HepG2 (cell line): Measurements from ENCODE around the gene TM4SF20. TPM values are rescaled to one million over a fixed set of nuclear protein-coding genes. Genes with fewer than 3 reads are reported as not detected.
A peak's percentile ranks its signal among the peaks of the same experiment; 100 is the strongest.

Experiments used
- BCL6 ChIP-seq: IDR thresholded peaks from 2 replicates; pipeline ENCODE4 v1.6.1; 2016; ENCODE audit warnings: missing genetic modification reagents, missing compliant biosample characterization
- BHLHE40 ChIP-seq: IDR thresholded peaks from 2 replicates; pipeline ENCODE4 v1.6.1; 2011; ENCODE audit warnings: low read length, improper control_type of control experiment
- CENPT ChIP-seq: sonication (generic); formaldehyde crosslinking; IDR thresholded peaks from 2 replicates; pipeline ENCODE4 v1.8.0; 2022; ENCODE audit warnings: low read depth, mild to moderate bottlenecking, moderate library complexity, missing genetic modification reagents
- EZH2 ChIP-seq: conservative IDR thresholded peaks from 2 replicates; pipeline ENCODE4 v1.6.1; 2012; ENCODE audit warnings: mild to moderate bottlenecking, low read depth, low read length, moderate library complexity
- GTF2F1 ChIP-seq: fragments of 150-350 bp; IDR thresholded peaks from 2 replicates; pipeline ENCODE4 v1.6.1; 2014; ENCODE audit warnings: low read length
- HNF4G ChIP-seq, 2 experiments: sonication (generic) in 1 of 2; formaldehyde crosslinking in 1 of 2; IDR thresholded peaks; 2 replicates each; pipeline versions ENCODE4 v1.4.0 to v1.6.1; 2011 to 2020; ENCODE audit warnings: borderline replicate concordance in 2 of 2, low read depth in 2 of 2, mild to moderate bottlenecking in 2 of 2, low read length in 1 of 2, missing genetic modification reagents in 1 of 2, moderate library complexity in 1 of 2
- IKZF5 ChIP-seq: IDR thresholded peaks from 2 replicates; pipeline ENCODE4 v1.6.1; 2018; ENCODE audit warnings: missing genetic modification reagents, mild to moderate bottlenecking, missing compliant biosample characterization
- IRF9 ChIP-seq: sonication (generic); formaldehyde crosslinking; IDR thresholded peaks from 2 replicates; pipeline ENCODE4 v1.8.0; 2022; ENCODE audit warnings: missing genetic modification reagents, mild to moderate bottlenecking, borderline replicate concordance
- MBD4 ChIP-seq: IDR thresholded peaks from 2 replicates; pipeline ENCODE4 v1.6.1; 2012; ENCODE audit warnings: low read length, inconsistent platforms, borderline replicate concordance
- MTF2 ChIP-seq: sonication (generic); formaldehyde crosslinking; IDR thresholded peaks from 2 replicates; pipeline ENCODE4 v1.5.0; 2020; ENCODE audit warnings: missing genetic modification reagents, borderline replicate concordance
- NCOA1 ChIP-seq: sonication (generic); formaldehyde crosslinking; IDR thresholded peaks from 2 replicates; pipeline ENCODE4 v1.9.0; 2021; ENCODE audit warnings: missing genetic modification reagents
- SMAD9 ChIP-seq: sonication (generic); formaldehyde crosslinking; IDR thresholded peaks from 2 replicates; pipeline ENCODE4 v1.5.1; 2020; ENCODE audit warnings: mild to moderate bottlenecking, missing genetic modification reagents
- SOX13 ChIP-seq, 3 experiments: fragments of 450-650 bp in 1 of 3; sonication (generic) in 1 of 3; formaldehyde crosslinking in 1 of 3; IDR thresholded peaks in 2 of 3; conservative IDR thresholded peaks in 1 of 3; 2 replicates each; pipeline versions ENCODE4 v1.5.0 to v1.6.1; 2016 to 2020; ENCODE audit warnings: antibody characterized with exemption in 1 of 3, mild to moderate bottlenecking in 1 of 3, missing compliant biosample characterization in 1 of 3, missing genetic modification reagents in 1 of 3, moderate library complexity in 1 of 3
- SRSF4 ChIP-seq: fragments of 200-400 bp; formaldehyde crosslinking; IDR thresholded peaks from one replicate; pipeline ENCODE4 v1.6.1; 2018; ENCODE audit warnings: mild to moderate bottlenecking, low read depth, low read length, moderate library complexity; ENCODE audit not compliant: poor library complexity, severe bottlenecking
- THYN1 ChIP-seq: sonication (generic); formaldehyde crosslinking; IDR thresholded peaks from 2 replicates; pipeline ENCODE4 v1.8.1; 2023; ENCODE audit warnings: low read depth, mild to moderate bottlenecking, moderate library complexity, missing genetic modification reagents, borderline replicate concordance
- ZNF207 ChIP-seq: fragments of 450-650 bp; IDR thresholded peaks from 2 replicates; pipeline ENCODE4 v1.6.1; 2016; ENCODE audit warnings: antibody characterized with exemption, borderline replicate concordance
- ZNF496 ChIP-seq: sonication (generic); formaldehyde crosslinking; IDR thresholded peaks from 2 replicates; pipeline ENCODE4 v1.8.1; 2023; ENCODE audit warnings: mild to moderate bottlenecking, moderate library complexity, missing genetic modification reagents; ENCODE audit not compliant: insufficient replicate concordance
- ZNF556 ChIP-seq: sonication (generic); formaldehyde crosslinking; IDR thresholded peaks from 2 replicates; pipeline ENCODE4 v1.4.0; 2020; ENCODE audit warnings: mild to moderate bottlenecking, missing genetic modification reagents, borderline replicate concordance
- ZNF558 ChIP-seq: sonication (generic); formaldehyde crosslinking; IDR thresholded peaks from 2 replicates; pipeline ENCODE4 v1.9.0; 2022; ENCODE audit warnings: mild to moderate bottlenecking, missing genetic modification reagents, borderline replicate concordance
- polyA plus RNA-seq, 8 experiments: library from polyadenylated mRNA; depleted of rRNA in 3 of 8; stranded (reverse) in 7 of 8; unstranded in 1 of 8; fragments of >200 nt; fragmentation: Illumina TruSeq in 4 of 8; extraction: Trizol in 4 of 8; gene quantifications; 2 replicates each; pipeline versions ENCODE4 v1.2.1 to v1.2.3, GENCODE V29; 2011 to 2016; ENCODE audit warnings: low read depth in 4 of 8, missing spikeins in 1 of 8, mixed read lengths in 1 of 8; ENCODE audit not compliant: insufficient read depth in 1 of 8
- total RNA-seq, 5 experiments: library from RNA; depleted of rRNA; stranded (reverse); fragments of >200 nt; fragmentation: Illumina TruSeq; extraction: Trizol; gene quantifications; 2 replicates each; pipeline ENCODE4 v1.2.3, GENCODE V29; 2016; ENCODE audit warnings: low read depth in 1 of 5
- TF ChIP-seq, protein P1 (sequence below): sonication (generic); formaldehyde crosslinking; IDR thresholded peaks from 2 replicates; pipeline ENCODE4 v1.4.0; 2020; ENCODE audit warnings: missing genetic modification reagents, mild to moderate bottlenecking, borderline replicate concordance
- TF ChIP-seq, protein P2 (sequence below): sonication (generic); formaldehyde crosslinking; IDR thresholded peaks from 2 replicates; pipeline ENCODE4 v1.8.0; 2022; ENCODE audit warnings: low read depth, missing genetic modification reagents
- TF ChIP-seq, protein P3 (sequence below): sonication (generic); formaldehyde crosslinking; IDR thresholded peaks from 2 replicates; pipeline ENCODE4 v1.8.1; 2023; ENCODE audit warnings: mild to moderate bottlenecking, inconsistent platforms, moderate library complexity, missing genetic modification reagents, borderline replicate concordance

The TM4SF20 gene
- total and polyA plus RNA-seq, 2 of the 13 experiments (the other 11 are each of a cell fraction or from before 2014, with no cell fraction given) = not detected

- TF ChIP-seq CENPT (no peak), IRF9 (CRISPR knock-in tag) (no peak), ZNF558 (CRISPR knock-in tag) (no peak), SRSF4 (no peak), THYN1 (CRISPR knock-in tag) (no peak), BHLHE40 (no peak), ZNF556 (CRISPR knock-in tag) (no peak), MTF2 (CRISPR knock-in tag) (no peak), MBD4 (no peak), IKZF5 (CRISPR knock-in tag) (0 out of 2 replicates have a peak, but pooled peaks have one; percentile 16), ZNF207 (no peak), HNF4G (IDR thresholded peaks at IDR 0.05; ENCODE audit: borderline replicate concordance, low read depth, low read length) (no peak), HNF4G (CRISPR knock-in tag; IDR thresholded peaks at IDR 0.05; ENCODE audit: borderline replicate concordance, low read depth) (no peak), SMAD9 (CRISPR knock-in tag) (no peak), EZH2 (no peak), NCOA1 (CRISPR knock-in tag) (no peak), ZNF496 (CRISPR knock-in tag) (no peak), GTF2F1 (no peak), BCL6 (CRISPR knock-in tag) (no peak), SOX13 (IDR thresholded peaks at IDR 0.05) (no peak), SOX13 (CRISPR knock-in tag; conservative IDR thresholded peaks at IDR 0.05 in 1 of 2, IDR thresholded peaks at IDR 0.05 in 1 of 2) (peak in 1 of 2 experiments; percentile 45; a peak in 1 of 4 replicates)
- TF ChIP-seq, protein P1, sequence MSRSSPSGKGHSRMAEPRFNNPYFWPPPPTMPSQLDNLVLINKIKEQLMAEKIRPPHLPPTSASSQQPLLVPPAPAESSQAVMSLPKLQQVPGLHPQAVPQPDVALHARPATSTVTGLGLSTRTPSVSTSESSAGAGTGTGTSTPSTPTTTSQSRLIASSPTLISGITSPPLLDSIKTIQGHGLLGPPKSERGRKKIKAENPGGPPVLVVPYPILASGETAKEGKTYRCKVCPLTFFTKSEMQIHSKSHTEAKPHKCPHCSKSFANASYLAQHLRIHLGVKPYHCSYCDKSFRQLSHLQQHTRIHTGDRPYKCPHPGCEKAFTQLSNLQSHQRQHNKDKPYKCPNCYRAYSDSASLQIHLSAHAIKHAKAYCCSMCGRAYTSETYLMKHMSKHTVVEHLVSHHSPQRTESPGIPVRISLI (CRISPR knock-in tag) = peak; percentile 91
- TF ChIP-seq, protein P2, sequence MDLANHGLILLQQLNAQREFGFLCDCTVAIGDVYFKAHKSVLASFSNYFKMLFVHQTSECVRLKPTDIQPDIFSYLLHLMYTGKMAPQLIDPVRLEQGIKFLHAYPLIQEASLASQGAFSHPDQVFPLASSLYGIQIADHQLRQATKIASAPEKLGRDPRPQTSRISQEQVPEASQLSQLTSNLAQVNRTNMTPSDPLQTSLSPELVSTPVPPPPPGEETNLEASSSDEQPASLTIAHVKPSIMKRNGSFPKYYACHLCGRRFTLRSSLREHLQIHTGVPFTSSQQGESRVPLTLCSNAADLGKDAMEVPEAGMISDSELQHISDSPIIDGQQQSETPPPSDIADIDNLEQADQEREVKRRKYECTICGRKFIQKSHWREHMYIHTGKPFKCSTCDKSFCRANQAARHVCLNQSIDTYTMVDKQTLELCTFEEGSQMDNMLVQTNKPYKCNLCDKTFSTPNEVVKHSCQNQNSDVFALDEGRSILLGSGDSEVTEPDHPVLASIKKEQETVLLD (CRISPR knock-in tag) = no peak
- TF ChIP-seq, protein P3, sequence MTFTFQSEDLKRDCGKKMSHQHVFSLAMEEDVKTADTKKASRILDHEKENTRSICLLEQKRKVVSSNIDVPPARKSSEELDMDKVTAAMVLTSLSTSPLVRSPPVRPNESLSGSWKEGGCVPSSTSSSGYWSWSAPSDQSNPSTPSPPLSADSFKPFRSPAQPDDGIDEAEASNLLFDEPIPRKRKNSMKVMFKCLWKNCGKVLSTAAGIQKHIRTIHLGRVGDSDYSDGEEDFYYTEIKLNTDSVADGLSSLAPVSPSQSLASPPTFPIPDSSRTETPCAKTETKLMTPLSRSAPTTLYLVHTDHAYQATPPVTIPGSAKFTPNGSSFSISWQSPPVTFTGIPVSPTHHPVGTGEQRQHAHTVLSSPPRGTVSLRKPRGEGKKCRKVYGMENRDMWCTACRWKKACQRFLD (CRISPR knock-in tag) = no peak
Measured at GRCh38 chr2:227339098-227339599, 40.0 kb downstream of the TM4SF20 start (continued).
